ENCODE measurements around the gene TTF2. TPM values are rescaled to one million over a fixed set of nuclear protein-coding genes. Genes with fewer than 3 reads are reported as not detected.

TTF2 gene
- total and polyA plus RNA-seq, 7 donors: 3.6 to 19.3 (median 8.6) TPM

DNA sequence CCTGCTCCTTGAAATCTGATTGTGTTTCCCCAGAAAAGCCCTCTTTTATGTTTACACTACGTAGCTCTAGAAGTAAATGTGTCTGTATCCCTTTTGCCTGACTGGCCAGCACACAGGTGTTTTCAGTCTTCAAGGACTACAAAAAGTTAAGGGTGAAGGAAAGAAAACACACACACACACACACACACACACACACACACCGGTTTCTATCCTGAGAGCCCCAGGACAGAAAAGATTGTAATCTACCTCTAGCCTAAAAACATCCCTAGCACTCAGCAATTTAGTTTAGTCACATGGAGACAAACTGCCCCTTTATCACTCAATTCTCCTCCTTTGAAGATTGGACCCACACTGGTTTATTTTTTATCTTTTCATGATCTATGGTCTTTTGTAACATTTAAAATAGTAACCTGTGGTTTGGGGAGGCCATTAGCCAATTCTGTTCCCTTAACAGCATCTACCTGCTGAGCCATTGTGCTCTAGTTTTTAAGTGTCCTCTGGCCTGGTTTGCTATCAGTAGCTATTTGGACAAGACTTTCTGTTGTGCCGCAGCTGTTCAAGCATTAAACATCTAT lies 77.2 kb downstream of the TTF2 start:
- WGBS, 2 donors: 83 to 91% methylated on average over 3 of the region's 3 CpGs
- no peaks in the 10 kb centered on the region for H3K4me1 ChIP-seq
- H3K27me3 ChIP-seq: no peaks in the 10 kb centered on the region
- no peak overlapping the region for H3K4me3 ChIP-seq
- TF ChIP-seq POLR2A (IDR thresholded peaks at IDR 0.05): no peak
- TF ChIP-seq, protein P1, sequence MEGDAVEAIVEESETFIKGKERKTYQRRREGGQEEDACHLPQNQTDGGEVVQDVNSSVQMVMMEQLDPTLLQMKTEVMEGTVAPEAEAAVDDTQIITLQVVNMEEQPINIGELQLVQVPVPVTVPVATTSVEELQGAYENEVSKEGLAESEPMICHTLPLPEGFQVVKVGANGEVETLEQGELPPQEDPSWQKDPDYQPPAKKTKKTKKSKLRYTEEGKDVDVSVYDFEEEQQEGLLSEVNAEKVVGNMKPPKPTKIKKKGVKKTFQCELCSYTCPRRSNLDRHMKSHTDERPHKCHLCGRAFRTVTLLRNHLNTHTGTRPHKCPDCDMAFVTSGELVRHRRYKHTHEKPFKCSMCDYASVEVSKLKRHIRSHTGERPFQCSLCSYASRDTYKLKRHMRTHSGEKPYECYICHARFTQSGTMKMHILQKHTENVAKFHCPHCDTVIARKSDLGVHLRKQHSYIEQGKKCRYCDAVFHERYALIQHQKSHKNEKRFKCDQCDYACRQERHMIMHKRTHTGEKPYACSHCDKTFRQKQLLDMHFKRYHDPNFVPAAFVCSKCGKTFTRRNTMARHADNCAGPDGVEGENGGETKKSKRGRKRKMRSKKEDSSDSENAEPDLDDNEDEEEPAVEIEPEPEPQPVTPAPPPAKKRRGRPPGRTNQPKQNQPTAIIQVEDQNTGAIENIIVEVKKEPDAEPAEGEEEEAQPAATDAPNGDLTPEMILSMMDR (IDR thresholded peaks at IDR 0.05): no peak
- no peak for TF ChIP-seq POLR2AphosphoS5 (IDR thresholded peaks at IDR 0.05)
- no peaks in the 10 kb centered on the region for H3K36me3 ChIP-seq
- no peak for DNase-seq
- no peak overlapping the region for H3K27ac ChIP-seq
- intact Hi-C loops (cut with DNase I): no loop called here
- no peaks in the 10 kb centered on the region for H3K9me3 ChIP-seq

DNA sequence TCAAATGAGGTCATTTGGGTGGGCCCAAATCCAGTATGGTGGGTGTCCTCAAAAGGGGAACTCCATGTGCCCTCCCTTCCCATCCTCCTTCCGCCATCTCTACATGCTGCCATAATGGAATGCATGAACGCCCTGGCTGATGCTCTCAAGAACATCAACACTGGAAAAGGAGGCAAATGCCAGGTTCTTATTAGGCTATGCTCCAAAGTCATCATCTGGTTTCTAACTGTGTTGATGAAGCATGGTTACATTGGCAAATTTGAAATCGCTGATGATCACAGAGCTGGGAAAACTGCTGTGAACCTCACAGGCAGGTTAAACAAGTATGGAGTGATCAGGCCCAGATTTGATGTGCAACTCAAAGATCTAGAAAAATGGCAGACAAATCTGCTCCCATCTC lies 78.0 kb downstream of the TTF2 start:
- H3K27ac ChIP-seq: no peak overlapping the region
- TF ChIP-seq, protein P1 (IDR thresholded peaks at IDR 0.05): no peak
- TF ChIP-seq POLR2AphosphoS5 (IDR thresholded peaks at IDR 0.05): no peak
- no peak for TF ChIP-seq EP300 (IDR thresholded peaks at IDR 0.05)
- no peak for TF ChIP-seq POLR2A (IDR thresholded peaks at IDR 0.05)
- 94 to 95% methylated on average over 3 of the region's 3 CpGs for WGBS, 2 donors
- H3K4me3 ChIP-seq: no peak overlapping the region
- no peaks in the 10 kb centered on the region for H3K9me3 ChIP-seq
- intact Hi-C loops (cut with DNase I): no loop called here
- no peak for DNase-seq
- no peaks in the 10 kb centered on the region for H3K36me3 ChIP-seq
- H3K4me1 ChIP-seq: no peaks in the 10 kb centered on the region
- H3K27me3 ChIP-seq: no peaks in the 10 kb centered on the region

DNA sequence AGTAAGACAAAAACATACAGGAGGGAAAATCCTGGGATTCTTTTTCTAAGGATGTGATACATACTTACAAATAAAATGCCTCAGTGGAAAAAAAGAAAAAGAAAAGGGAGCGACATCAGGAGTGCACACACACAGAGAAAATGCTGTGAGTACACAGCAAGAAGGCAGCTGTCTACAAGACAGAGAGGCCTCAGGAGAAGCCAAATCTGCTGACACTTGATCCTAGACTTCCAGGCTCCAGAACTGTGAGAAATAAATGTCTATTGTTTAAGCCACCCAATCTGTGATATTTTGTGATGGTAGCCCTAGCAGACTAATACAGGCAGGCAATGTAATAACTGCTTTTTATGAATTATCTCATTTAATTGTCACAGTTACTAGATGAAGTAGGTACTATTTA lies 78.4 kb downstream of the TTF2 start:
- TF ChIP-seq, protein P1 (IDR thresholded peaks at IDR 0.05): no peak
- TF ChIP-seq EP300 (IDR thresholded peaks at IDR 0.05) (no peak), POLR2AphosphoS5 (IDR thresholded peaks at IDR 0.05) (no peak), POLR2A (IDR thresholded peaks at IDR 0.05) (no peak)
- no peak for DNase-seq
- intact Hi-C loops (cut with DNase I): no loop called here
- no peaks in the 10 kb centered on the region for H3K36me3 ChIP-seq
- no peaks in the 10 kb centered on the region for H3K27me3 ChIP-seq
- H3K9me3 ChIP-seq: no peaks in the 10 kb centered on the region
- 96% methylated on average over 1 of the region's 1 CpG for WGBS, 2 donors
- H3K4me3 ChIP-seq: no peak overlapping the region
- H3K4me1 ChIP-seq: no peaks in the 10 kb centered on the region
- no peak overlapping the region for H3K27ac ChIP-seq

DNA sequence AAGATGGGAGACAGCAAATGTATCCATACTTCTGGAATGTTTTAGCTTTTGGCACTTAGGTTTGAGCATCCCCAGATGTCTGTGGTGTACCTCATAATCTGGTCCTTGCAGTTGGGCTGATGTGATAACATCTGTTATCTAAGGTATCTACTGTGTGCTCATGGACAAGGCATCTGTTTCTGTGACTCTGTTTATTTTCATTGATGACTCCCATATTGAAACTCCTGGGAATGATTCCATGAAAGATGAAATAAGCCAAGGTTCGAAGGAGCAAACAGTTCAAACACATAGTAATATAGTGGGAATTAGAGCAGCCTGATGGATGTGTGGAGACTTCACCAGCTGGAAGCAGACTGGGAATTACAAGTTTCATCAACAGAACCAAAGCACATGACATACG lies 82.1 kb downstream of the TTF2 start:
- Histone ChIP-seq H3K4me1 (no peaks in the 10 kb centered on the region), H3K36me3 (no peaks in the 10 kb centered on the region), H3K9me3 (no peaks in the 10 kb centered on the region), H3K27ac (no peak overlapping the region), H3K27me3 (no peaks in the 10 kb centered on the region), H3K4me3 (no peak overlapping the region)
- whole genome bisulfite sequencing, 2 donors: 78 to 81% methylated on average over 2 of the region's 2 CpGs
- intact Hi-C loops (cut with DNase I): no loop called here
- DNase-seq: no peak
- no peak for TF ChIP-seq POLR2AphosphoS5 (IDR thresholded peaks at IDR 0.05)
- no peak for TF ChIP-seq POLR2A (IDR thresholded peaks at IDR 0.05)
- TF ChIP-seq, protein P1 (IDR thresholded peaks at IDR 0.05): no peak
- no peak for TF ChIP-seq EP300 (IDR thresholded peaks at IDR 0.05)

DNA sequence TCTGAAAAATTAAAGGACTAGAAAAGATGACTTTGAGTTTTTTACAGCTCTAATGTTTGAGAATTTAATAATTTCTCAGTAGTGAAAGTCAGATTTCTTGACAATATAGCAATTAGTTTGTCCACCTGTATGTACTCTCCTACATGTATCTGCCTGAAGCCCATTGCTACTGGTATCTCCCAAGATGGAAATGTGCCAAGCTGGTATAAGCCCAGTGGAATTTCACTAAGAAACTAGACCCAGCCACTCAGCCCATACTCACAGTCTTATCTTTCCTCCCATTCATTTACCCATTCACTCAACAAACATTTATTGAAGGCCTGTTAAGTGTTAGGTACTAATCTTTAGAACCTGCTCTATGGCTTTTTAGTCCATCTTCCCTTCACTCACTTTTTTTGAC lies 83.0 kb downstream of the TTF2 start:
- Histone ChIP-seq H3K27me3 (no peaks in the 10 kb centered on the region), H3K36me3 (no peaks in the 10 kb centered on the region), H3K9me3 (no peaks in the 10 kb centered on the region), H3K4me3 (no peak overlapping the region), H3K4me1 (no peaks in the 10 kb centered on the region), H3K27ac (no peak overlapping the region)
- intact Hi-C loops (cut with DNase I): no loop called here
- no peak for DNase-seq
- TF ChIP-seq POLR2AphosphoS5 (IDR thresholded peaks at IDR 0.05) (no peak), EP300 (IDR thresholded peaks at IDR 0.05) (no peak), POLR2A (IDR thresholded peaks at IDR 0.05) (no peak)

Data from sigmoid colon (tissue), 7 donors.